ENCODE data around the gene FAM117A. TPM values are rescaled to one million over a fixed set of nuclear protein-coding genes. Genes with fewer than 3 reads are reported as not detected.

Gene FAM117A
- total RNA-seq, 1 donor from 2014 or later: 5.2 TPM

- H3K9ac ChIP-seq (ENCODE audit: low read depth in 1 of 3, low read length in 3 of 3): no peak overlapping the region
- H3K36me3 ChIP-seq (ENCODE audit: control insufficient read depth in 3 of 3, insufficient read depth in 3 of 3, low read length in 3 of 3): no peaks in the 10 kb centered on the region
- H3K27ac ChIP-seq (ENCODE audit: low read depth, low read length): peak overlapping the region; percentile 43
- peaks cover 42 to 44% (median 43%) of the 10 kb centered on the region in 3 donors for H3K4me1 ChIP-seq (ENCODE audit: control insufficient read depth in 3 of 3, insufficient read depth in 3 of 3, low read length in 3 of 3)
- no peak overlapping the region for H3K4me3 ChIP-seq (ENCODE audit: low read length in 3 of 3)
- H3K27me3 ChIP-seq (ENCODE audit: control insufficient read depth in 3 of 3, insufficient read depth in 3 of 3, low read length in 3 of 3): no peaks in the 10 kb centered on the region
- no peaks in the 10 kb centered on the region for H3K9me3 ChIP-seq (ENCODE audit: control insufficient read depth in 3 of 3, low read length in 3 of 3)
Observed at GRCh38 chr17:49742166-49742638, 21.7 kb downstream of the FAM117A start.

DNA sequence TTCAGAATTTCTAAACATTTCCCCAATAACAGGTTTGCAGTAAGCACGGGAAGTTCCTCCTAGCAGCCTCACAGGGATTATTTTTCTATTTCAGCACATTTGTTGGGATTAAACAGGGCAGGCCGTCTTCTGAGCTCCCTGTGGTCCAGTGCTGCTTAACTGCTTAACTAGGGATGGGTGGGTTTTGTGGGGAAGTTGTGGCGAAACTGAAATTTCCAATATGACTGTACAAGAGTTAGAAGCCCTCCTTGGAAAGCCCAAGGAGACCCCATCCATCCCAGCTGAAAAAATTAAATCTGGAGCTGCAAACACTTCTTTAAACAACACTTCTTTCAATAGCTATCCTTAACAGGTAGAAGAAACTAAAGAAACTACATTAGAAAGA, 22.2 kb downstream of the FAM117A start:
- Histone ChIP-seq H3K4me3 (ENCODE audit: low read length in 3 of 3) (no peak overlapping the region), H3K4me1 (ENCODE audit: control insufficient read depth in 3 of 3, insufficient read depth in 3 of 3, low read length in 3 of 3) (peaks cover 42 to 44% (median 43%) of the 10 kb centered on the region in 3 donors)

GRCh38 chr17:49741009-49741691, 22.8 kb downstream of the FAM117A start:
- Histone ChIP-seq H3K27me3 (ENCODE audit: control insufficient read depth in 3 of 3, insufficient read depth in 3 of 3, low read length in 3 of 3) (no peaks in the 10 kb centered on the region), H3K9ac (ENCODE audit: low read depth in 1 of 3, low read length in 3 of 3) (no peak overlapping the region), H3K4me3 (ENCODE audit: low read length in 3 of 3) (no peak overlapping the region), H3K4me1 (ENCODE audit: control insufficient read depth in 3 of 3, insufficient read depth in 3 of 3, low read length in 3 of 3) (peaks cover 42 to 44% (median 43%) of the 10 kb centered on the region in 3 donors), H3K9me3 (ENCODE audit: control insufficient read depth in 3 of 3, low read length in 3 of 3) (no peaks in the 10 kb centered on the region), H3K27ac (ENCODE audit: low read depth, low read length) (peak overlapping the region; percentile 54), H3K36me3 (ENCODE audit: control insufficient read depth in 3 of 3, insufficient read depth in 3 of 3, low read length in 3 of 3) (no peaks in the 10 kb centered on the region)

More for the DNA sequence above, 22.2 kb downstream of the FAM117A start:
- no peak overlapping the region for H3K9ac ChIP-seq (ENCODE audit: low read depth in 1 of 3, low read length in 3 of 3)
- H3K9me3 ChIP-seq (ENCODE audit: control insufficient read depth in 3 of 3, low read length in 3 of 3): no peaks in the 10 kb centered on the region
- H3K27me3 ChIP-seq (ENCODE audit: control insufficient read depth in 3 of 3, insufficient read depth in 3 of 3, low read length in 3 of 3): no peaks in the 10 kb centered on the region
- H3K27ac ChIP-seq (ENCODE audit: low read depth, low read length): peak overlapping the region; percentile 43
- H3K36me3 ChIP-seq (ENCODE audit: control insufficient read depth in 3 of 3, insufficient read depth in 3 of 3, low read length in 3 of 3): no peaks in the 10 kb centered on the region

- Histone ChIP-seq H3K27ac (ENCODE audit: low read depth, low read length) (peak overlapping the region; percentile 57), H3K9ac (ENCODE audit: low read depth in 1 of 3, low read length in 3 of 3) (peak overlapping the region in 1 of 3 donors; percentile 40), H3K27me3 (ENCODE audit: control insufficient read depth in 3 of 3, insufficient read depth in 3 of 3, low read length in 3 of 3) (no peaks in the 10 kb centered on the region), H3K9me3 (ENCODE audit: control insufficient read depth in 3 of 3, low read length in 3 of 3) (no peaks in the 10 kb centered on the region), H3K4me1 (ENCODE audit: control insufficient read depth in 3 of 3, insufficient read depth in 3 of 3, low read length in 3 of 3) (peaks cover 42 to 44% (median 43%) of the 10 kb centered on the region in 3 donors), H3K4me3 (ENCODE audit: low read length in 3 of 3) (no peak overlapping the region), H3K36me3 (ENCODE audit: control insufficient read depth in 3 of 3, insufficient read depth in 3 of 3, low read length in 3 of 3) (no peaks in the 10 kb centered on the region)
Observed at GRCh38 chr17:49739641-49740271, 24.2 kb downstream of the FAM117A start.

DNA sequence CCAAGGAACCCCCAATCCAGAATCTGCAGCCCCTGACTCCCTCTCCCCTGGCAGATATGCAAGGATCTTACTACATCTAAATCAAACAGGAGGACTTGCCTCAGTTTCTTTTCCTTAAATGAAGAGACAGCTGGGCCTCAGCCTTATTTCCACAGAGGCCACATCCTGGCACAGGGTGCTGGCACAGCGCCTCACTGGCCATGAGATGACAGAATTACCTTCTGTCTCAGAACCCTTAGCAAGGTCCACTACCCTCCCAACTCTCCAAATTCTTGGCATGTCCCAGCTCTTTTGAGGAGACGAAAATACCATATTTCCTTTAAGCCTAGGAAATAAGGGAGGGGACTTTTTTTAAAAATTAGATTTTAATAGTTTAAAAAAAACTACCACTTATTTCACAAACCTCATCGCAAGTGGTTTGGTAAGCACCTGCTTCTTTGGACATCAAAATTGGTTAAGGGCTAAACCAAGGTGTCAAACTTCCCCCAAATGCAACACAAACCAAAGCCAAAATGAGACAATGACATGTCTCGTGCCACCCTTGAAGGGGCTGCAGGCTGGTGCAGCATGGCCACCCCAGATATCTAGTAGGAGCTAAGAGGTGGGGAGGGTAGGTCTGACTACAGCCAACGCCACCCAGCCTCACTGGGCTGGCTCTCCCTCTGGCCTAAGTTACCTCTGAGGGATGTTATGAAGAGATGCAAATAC, 25.3 kb downstream of the FAM117A start:
- Histone ChIP-seq H3K36me3 (ENCODE audit: control insufficient read depth in 3 of 3, insufficient read depth in 3 of 3, low read length in 3 of 3) (no peaks in the 10 kb centered on the region), H3K9ac (ENCODE audit: low read depth in 1 of 3, low read length in 3 of 3) (peak overlapping the region in 1 of 3 donors; percentile 45), H3K27me3 (ENCODE audit: control insufficient read depth in 3 of 3, insufficient read depth in 3 of 3, low read length in 3 of 3) (no peaks in the 10 kb centered on the region), H3K9me3 (ENCODE audit: control insufficient read depth in 3 of 3, low read length in 3 of 3) (no peaks in the 10 kb centered on the region), H3K4me1 (ENCODE audit: control insufficient read depth in 3 of 3, insufficient read depth in 3 of 3, low read length in 3 of 3) (peaks cover 42 to 44% (median 43%) of the 10 kb centered on the region in 3 donors), H3K27ac (ENCODE audit: low read depth, low read length) (peak overlapping the region; percentile 57), H3K4me3 (ENCODE audit: low read length in 3 of 3) (no peak overlapping the region)

- Histone ChIP-seq H3K9ac (ENCODE audit: low read depth in 1 of 3, low read length in 3 of 3) (no peak overlapping the region), H3K27me3 (ENCODE audit: control insufficient read depth in 3 of 3, insufficient read depth in 3 of 3, low read length in 3 of 3) (no peaks in the 10 kb centered on the region), H3K9me3 (ENCODE audit: control insufficient read depth in 3 of 3, low read length in 3 of 3) (no peaks in the 10 kb centered on the region), H3K27ac (ENCODE audit: low read depth, low read length) (no peak overlapping the region), H3K4me3 (ENCODE audit: low read length in 3 of 3) (no peak overlapping the region), H3K4me1 (ENCODE audit: control insufficient read depth in 3 of 3, insufficient read depth in 3 of 3, low read length in 3 of 3) (peaks cover 32 to 34% (median 34%) of the 10 kb centered on the region in 3 donors), H3K36me3 (ENCODE audit: control insufficient read depth in 3 of 3, insufficient read depth in 3 of 3, low read length in 3 of 3) (no peaks in the 10 kb centered on the region)
Observed at GRCh38 chr17:49734515-49735490, 29.1 kb downstream of the FAM117A start.

DNA sequence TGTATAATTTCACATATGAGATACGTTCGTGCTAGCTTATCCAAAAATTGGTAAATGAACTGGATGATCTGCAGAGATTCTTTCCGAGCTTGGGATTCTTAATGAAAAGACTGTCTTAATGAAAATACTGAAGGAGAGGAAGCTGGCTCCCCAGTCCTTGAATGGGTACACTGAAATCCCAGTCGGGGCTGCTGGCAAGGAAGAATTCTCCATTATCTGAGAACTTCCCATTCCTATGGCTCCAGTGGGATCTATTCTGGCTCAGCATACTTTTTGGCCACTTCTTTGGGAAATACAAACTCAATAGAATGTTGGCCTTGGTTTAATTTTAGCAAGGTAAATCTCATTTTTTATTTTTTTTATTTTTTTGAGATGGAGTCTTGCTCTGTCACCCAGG, 32.5 kb downstream of the FAM117A start:
- H3K4me1 ChIP-seq (ENCODE audit: control insufficient read depth in 3 of 3, insufficient read depth in 3 of 3, low read length in 3 of 3): peaks cover 35 to 39% (median 38%) of the 10 kb centered on the region in 3 donors
- H3K27me3 ChIP-seq (ENCODE audit: control insufficient read depth in 3 of 3, insufficient read depth in 3 of 3, low read length in 3 of 3): no peaks in the 10 kb centered on the region
- no peak overlapping the region for H3K4me3 ChIP-seq (ENCODE audit: low read length in 3 of 3)
- no peaks in the 10 kb centered on the region for H3K36me3 ChIP-seq (ENCODE audit: control insufficient read depth in 3 of 3, insufficient read depth in 3 of 3, low read length in 3 of 3)
- no peak overlapping the region for H3K9ac ChIP-seq (ENCODE audit: low read depth in 1 of 3, low read length in 3 of 3)
- H3K27ac ChIP-seq (ENCODE audit: low read depth, low read length): no peak overlapping the region
- H3K9me3 ChIP-seq (ENCODE audit: control insufficient read depth in 3 of 3, low read length in 3 of 3): no peaks in the 10 kb centered on the region

DNA sequence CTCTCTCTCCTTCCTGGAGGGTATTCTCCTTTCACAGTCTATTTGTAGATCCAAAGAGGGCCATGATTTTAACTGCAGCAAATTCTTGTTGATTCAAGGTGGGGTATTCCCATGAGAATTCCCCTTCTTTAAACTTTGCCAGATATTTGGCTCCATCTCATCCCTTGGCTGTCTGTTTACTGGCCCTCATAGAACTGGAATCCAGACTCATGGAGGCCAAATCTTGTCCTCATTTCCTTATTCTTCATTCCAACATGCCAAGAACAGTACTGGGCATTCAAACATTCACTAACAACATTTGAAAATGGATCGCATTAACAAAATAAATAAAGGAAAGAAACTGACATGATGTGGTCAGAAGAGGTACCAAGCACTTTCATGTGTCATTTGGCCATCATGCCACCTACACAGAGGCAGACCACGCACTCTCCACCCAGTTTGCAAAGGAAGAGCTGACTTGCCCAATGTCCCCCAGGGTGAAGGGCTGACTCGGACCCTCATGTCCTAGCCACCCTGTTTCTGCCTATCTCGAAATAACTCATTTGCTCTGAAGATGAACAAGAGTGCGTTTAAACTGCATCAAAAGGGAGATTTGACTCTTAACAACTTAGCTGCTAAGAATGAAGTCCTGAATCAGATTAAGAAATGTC, 33.0 kb downstream of the FAM117A start:
- peaks cover 35 to 39% (median 38%) of the 10 kb centered on the region in 3 donors for H3K4me1 ChIP-seq (ENCODE audit: control insufficient read depth in 3 of 3, insufficient read depth in 3 of 3, low read length in 3 of 3)
- H3K9ac ChIP-seq (ENCODE audit: low read depth in 1 of 3, low read length in 3 of 3): peak overlapping the region in 1 of 3 donors; percentile 54
- H3K9me3 ChIP-seq (ENCODE audit: control insufficient read depth in 3 of 3, low read length in 3 of 3): no peaks in the 10 kb centered on the region
- peak overlapping the region; percentile 61 for H3K27ac ChIP-seq (ENCODE audit: low read depth, low read length)
- H3K36me3 ChIP-seq (ENCODE audit: control insufficient read depth in 3 of 3, insufficient read depth in 3 of 3, low read length in 3 of 3): no peaks in the 10 kb centered on the region
- no peaks in the 10 kb centered on the region for H3K27me3 ChIP-seq (ENCODE audit: control insufficient read depth in 3 of 3, insufficient read depth in 3 of 3, low read length in 3 of 3)
- peak overlapping the region in 1 of 3 donors; percentile 33 for H3K4me3 ChIP-seq (ENCODE audit: low read length in 3 of 3)
